ENCODE measurements around the gene GNG12. TPM values are rescaled to one million over a fixed set of nuclear protein-coding genes. Genes with fewer than 3 reads are reported as not detected.
A peak's percentile ranks its signal among the peaks of the same experiment; 100 is the strongest.

The GNG12 gene
- polyA plus RNA-seq, 1 donor from 2014 or later: not detected

- Mint-ChIP-seq H3K27ac (no peak overlapping the region), H3K27me3 (peaks cover 15% of the 10 kb centered on the region), H3K36me3 (no peaks in the 10 kb centered on the region), H3K9me3 (no peaks in the 10 kb centered on the region), H3K4me1 (peaks cover 0 to 4% (median 0%) of the 10 kb centered on the region in 3 donors), H3K4me3 (no peak overlapping the region)
These were observed 64.8 kb downstream of the GNG12 start for GRCh38 chr1:67768480-67768879.

- H3K4me1 Mint-ChIP-seq: peaks cover 0 to 4% (median 0%) of the 10 kb centered on the region in 3 donors
- H3K9me3 Mint-ChIP-seq: no peaks in the 10 kb centered on the region
- peaks cover 17% of the 10 kb centered on the region for H3K27me3 Mint-ChIP-seq
- no peaks in the 10 kb centered on the region for H3K36me3 Mint-ChIP-seq
- H3K4me3 Mint-ChIP-seq: no peak overlapping the region
- H3K27ac Mint-ChIP-seq: no peak overlapping the region
These were observed 66.0 kb downstream of the GNG12 start for GRCh38 chr1:67767103-67767782.

- Mint-ChIP-seq H3K36me3 (no peaks in the 10 kb centered on the region), H3K4me3 (peak overlapping the region in 2 of 4 donors; percentile 23 to 34), H3K27me3 (peaks cover 21% of the 10 kb centered on the region), H3K4me1 (peaks cover 0 to 4% (median 0%) of the 10 kb centered on the region in 3 donors), H3K9me3 (no peaks in the 10 kb centered on the region), H3K27ac (no peak overlapping the region)
These were observed 66.9 kb downstream of the GNG12 start for GRCh38 chr1:67766141-67766978.

GRCh38 chr1:67764633-67765032 lies 68.6 kb downstream of the GNG12 start:
- Mint-ChIP-seq H3K27ac (no peak overlapping the region), H3K27me3 (peaks cover 20% of the 10 kb centered on the region), H3K4me3 (no peak overlapping the region)

DNA sequence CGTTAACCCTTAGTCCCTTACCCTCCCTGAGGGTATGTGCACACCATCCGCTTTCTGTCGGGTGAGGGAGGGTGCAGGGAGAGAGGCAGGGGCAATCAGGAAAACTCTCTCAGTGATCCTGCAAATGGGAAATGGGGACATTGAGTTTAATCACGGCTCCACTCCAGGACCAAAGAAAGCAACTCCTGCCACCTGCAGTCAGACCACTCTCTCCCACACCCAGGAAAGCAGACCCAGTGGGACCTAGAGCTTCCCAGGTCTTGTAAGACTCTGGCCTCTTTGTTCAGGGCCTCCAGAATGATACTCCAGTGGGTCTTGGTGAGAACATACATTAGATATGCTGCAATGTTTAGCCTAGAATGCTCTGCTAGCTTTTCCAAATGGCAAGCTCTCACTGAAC lies 71.5 kb downstream of the GNG12 start:
- Mint-ChIP-seq H3K4me3 (no peak overlapping the region), H3K36me3 (no peaks in the 10 kb centered on the region), H3K4me1 (peaks cover 0 to 4% (median 0%) of the 10 kb centered on the region in 3 donors), H3K9me3 (no peaks in the 10 kb centered on the region), H3K27me3 (peaks cover 19% of the 10 kb centered on the region), H3K27ac (no peak overlapping the region)

More at GRCh38 chr1:67764633-67765032, 68.6 kb downstream of the GNG12 start:
- Mint-ChIP-seq H3K4me1 (peaks cover 0 to 4% (median 0%) of the 10 kb centered on the region in 3 donors), H3K9me3 (no peaks in the 10 kb centered on the region), H3K36me3 (no peaks in the 10 kb centered on the region)

DNA sequence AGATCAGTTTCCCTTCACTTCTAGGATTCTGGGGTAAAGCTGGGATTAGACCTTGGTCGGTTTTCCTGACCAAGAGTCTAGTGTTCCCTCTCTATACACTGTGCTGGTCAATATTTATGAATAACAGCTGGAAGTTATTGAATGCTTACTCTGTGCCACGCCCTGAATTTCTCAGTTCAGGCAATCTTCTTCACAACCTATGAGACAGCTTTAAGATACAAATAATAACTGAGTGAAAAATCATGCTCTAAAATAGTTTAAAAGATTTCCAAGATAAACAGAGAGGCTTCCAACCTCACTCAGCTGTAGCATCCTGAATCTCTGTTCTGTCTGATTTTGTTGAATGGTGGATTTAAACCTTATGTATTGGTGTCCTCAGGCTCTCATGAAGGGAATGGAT lies 72.2 kb downstream of the GNG12 start:
- no peak overlapping the region for H3K4me3 Mint-ChIP-seq

DNA sequence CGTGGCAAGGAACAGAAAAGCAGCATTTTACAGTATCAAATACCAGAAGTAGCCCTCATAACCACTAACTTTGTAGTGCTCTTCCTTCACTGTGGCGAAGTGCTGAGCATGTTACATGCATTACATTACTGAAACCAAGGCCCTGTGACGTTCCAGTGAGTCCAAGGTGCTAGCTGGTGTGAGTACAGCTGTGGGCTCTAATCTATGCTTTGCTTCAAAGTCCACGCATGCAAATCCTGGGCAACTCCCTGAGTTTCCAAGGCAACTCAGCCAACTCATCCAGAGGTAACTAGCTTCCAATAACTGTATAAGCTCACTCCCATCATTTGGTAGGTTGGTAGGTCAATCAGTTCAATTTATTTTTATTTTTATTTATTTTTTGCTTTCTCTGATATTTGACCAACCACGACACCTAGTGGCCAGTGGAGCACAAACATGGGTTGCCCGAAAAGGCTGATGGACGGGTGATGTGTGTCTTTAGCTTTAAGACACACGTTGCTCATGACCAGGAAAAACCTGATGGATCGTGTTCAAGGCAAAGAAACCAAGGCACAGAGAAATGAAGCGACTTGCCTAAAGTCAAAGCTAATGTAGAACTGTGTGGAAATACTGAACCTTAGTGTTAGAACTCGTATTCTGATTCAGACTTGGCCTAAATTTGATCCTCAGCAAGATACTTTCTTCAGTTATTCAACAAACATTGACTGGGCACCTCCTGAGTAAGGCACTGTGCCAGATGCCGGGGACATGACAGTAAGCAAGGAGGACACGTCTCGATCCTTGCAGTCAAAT lies 73.0 kb downstream of the GNG12 start:
- Mint-ChIP-seq H3K4me3 (no peak overlapping the region), H3K4me1 (peaks cover 2 to 7% (median 3%) of the 10 kb centered on the region in 3 donors), H3K27me3 (peaks cover 11% of the 10 kb centered on the region), H3K36me3 (no peaks in the 10 kb centered on the region), H3K27ac (no peak overlapping the region), H3K9me3 (no peaks in the 10 kb centered on the region)

More for the DNA sequence above, 72.2 kb downstream of the GNG12 start:
- Mint-ChIP-seq H3K9me3 (no peaks in the 10 kb centered on the region), H3K27ac (no peak overlapping the region), H3K4me1 (peaks cover 0 to 2% (median 0%) of the 10 kb centered on the region in 3 donors), H3K36me3 (no peaks in the 10 kb centered on the region), H3K27me3 (peaks cover 13% of the 10 kb centered on the region)

DNA sequence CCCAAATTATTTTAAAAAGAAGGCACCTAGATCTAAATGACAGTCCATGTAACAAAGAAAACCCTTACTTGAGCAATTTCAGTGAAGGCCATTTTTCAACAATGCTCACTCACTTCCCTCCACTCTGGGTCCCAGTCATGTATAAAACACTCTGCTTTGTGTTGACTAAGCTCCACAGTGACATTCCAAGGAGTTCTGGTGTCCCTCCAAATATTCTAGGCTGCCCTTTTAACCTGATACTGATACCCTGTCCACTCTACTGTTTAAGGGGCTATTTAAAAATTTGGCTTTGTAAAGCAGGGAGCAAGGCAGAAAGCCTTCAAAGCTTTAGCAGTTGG lies 73.6 kb downstream of the GNG12 start:
- peaks cover 11% of the 10 kb centered on the region for H3K27me3 Mint-ChIP-seq
- H3K9me3 Mint-ChIP-seq: no peaks in the 10 kb centered on the region
- no peak overlapping the region for H3K27ac Mint-ChIP-seq
- H3K4me1 Mint-ChIP-seq: peaks cover 5 to 11% (median 8%) of the 10 kb centered on the region in 3 donors
- no peak overlapping the region for H3K4me3 Mint-ChIP-seq
- H3K36me3 Mint-ChIP-seq: no peaks in the 10 kb centered on the region

GRCh38 chr1:67759066-67759465 lies 74.2 kb downstream of the GNG12 start:
- Mint-ChIP-seq H3K4me3 (no peak overlapping the region), H3K9me3 (no peaks in the 10 kb centered on the region), H3K36me3 (no peaks in the 10 kb centered on the region), H3K4me1 (peaks cover 5 to 11% (median 10%) of the 10 kb centered on the region in 3 donors), H3K27me3 (peaks cover 11% of the 10 kb centered on the region), H3K27ac (no peak overlapping the region)

DNA sequence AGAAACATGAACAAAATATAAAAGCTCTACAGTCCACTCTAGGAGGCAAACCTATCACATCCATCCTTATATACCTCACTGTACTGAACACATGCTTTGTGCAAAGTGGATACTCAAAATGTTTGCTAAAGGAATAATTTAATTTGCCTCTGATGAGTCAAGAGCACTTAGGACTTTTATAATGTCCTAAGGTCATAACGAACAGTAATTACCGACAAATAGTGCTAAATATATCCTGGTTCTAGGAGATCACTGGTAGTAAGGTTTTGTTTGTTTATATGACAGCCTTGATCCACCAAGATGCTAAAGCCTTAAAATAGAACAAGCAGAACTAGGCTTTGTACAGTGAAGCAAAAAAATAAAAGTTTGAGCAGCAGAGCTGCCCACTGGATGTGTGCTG lies 77.6 kb downstream of the GNG12 start:
- Mint-ChIP-seq H3K9me3 (no peaks in the 10 kb centered on the region), H3K27ac (no peak overlapping the region), H3K36me3 (no peaks in the 10 kb centered on the region)

GRCh38 chr1:67755160-67755559 lies 78.1 kb downstream of the GNG12 start:
- Mint-ChIP-seq H3K4me1 (peaks cover 5 to 11% (median 10%) of the 10 kb centered on the region in 3 donors), H3K9me3 (no peaks in the 10 kb centered on the region), H3K36me3 (no peaks in the 10 kb centered on the region), H3K27me3 (peaks cover 3% of the 10 kb centered on the region), H3K27ac (no peak overlapping the region), H3K4me3 (peak overlapping the region in 1 of 4 donors; percentile 7)

More for the DNA sequence above, 77.6 kb downstream of the GNG12 start:
- peaks cover 5 to 11% (median 10%) of the 10 kb centered on the region in 3 donors for H3K4me1 Mint-ChIP-seq
- no peak overlapping the region for H3K4me3 Mint-ChIP-seq
- H3K27me3 Mint-ChIP-seq: peaks cover 5% of the 10 kb centered on the region

DNA sequence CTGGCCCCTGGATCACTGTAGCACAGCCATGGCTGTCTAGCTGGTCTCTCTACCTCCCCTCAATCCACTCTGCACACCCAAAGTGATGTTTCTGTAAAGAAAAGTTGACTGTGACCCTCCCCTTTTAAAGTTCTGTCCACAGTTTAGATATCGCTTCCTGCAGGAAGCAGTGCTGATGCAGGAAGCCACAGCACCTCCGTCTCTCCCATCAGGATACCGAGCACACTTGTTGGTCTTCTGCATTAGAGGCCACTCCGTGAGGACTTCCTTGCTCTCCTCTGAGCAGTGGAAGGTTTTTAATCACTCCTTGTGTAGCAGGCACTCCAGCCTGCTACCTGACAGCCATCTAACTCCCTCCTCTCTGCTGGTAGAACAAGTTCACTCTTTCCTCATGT lies 78.7 kb downstream of the GNG12 start:
- Mint-ChIP-seq H3K4me1 (peaks cover 5 to 11% (median 10%) of the 10 kb centered on the region in 3 donors), H3K4me3 (no peak overlapping the region), H3K27ac (no peak overlapping the region)

DNA sequence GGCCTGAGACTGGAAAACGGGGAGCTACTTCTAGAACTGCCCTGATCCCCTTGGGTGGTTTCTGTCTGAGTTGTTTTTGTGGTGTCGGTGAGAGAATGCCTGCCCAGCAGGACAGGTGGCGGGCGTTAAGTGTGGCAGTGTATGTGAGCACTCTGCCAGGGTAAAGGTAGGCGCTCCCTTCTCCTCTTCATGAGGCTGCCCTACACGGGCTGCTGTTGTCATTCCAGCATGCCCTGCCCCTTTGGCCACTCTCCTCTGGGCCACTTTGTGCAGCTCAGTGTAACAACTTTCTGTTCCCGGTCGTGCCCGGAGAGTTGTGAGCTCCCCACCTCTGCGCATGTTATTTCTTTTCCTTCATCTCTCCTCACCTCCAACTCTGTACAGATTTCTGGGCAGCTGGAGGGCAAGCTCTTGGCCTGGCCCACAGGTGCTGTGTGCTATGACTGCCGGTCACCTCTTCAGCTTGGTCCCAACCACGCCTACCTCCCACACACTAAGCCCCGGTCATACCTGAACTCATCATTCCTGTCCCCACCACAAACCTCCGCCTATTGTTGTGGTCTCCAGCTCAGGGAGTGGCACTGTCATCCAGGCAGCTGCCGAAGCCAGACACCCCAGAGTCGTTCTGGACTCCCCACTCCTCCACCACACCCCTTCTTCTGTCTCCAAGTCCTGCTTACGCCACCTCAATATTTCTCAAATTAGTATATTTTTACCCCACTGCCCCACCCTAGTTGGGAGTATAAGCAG lies 79.3 kb downstream of the GNG12 start:
- H3K36me3 Mint-ChIP-seq: no peaks in the 10 kb centered on the region
- no peaks in the 10 kb centered on the region for H3K9me3 Mint-ChIP-seq
- H3K4me1 Mint-ChIP-seq: peaks cover 5 to 11% (median 10%) of the 10 kb centered on the region in 3 donors
- H3K27ac Mint-ChIP-seq: no peak overlapping the region
- peaks cover 6% of the 10 kb centered on the region for H3K27me3 Mint-ChIP-seq
- no peak overlapping the region for H3K4me3 Mint-ChIP-seq

More for the DNA sequence above, 78.7 kb downstream of the GNG12 start:
- Mint-ChIP-seq H3K27me3 (peaks cover 6% of the 10 kb centered on the region), H3K36me3 (no peaks in the 10 kb centered on the region), H3K9me3 (no peaks in the 10 kb centered on the region)

- no peak overlapping the region for H3K4me3 Mint-ChIP-seq
- H3K27ac Mint-ChIP-seq: no peak overlapping the region
- H3K36me3 Mint-ChIP-seq: no peaks in the 10 kb centered on the region
- peaks cover 16% of the 10 kb centered on the region for H3K27me3 Mint-ChIP-seq
- peaks cover 6 to 11% (median 10%) of the 10 kb centered on the region in 3 donors for H3K4me1 Mint-ChIP-seq
- H3K9me3 Mint-ChIP-seq: no peaks in the 10 kb centered on the region
These were observed 81.0 kb downstream of the GNG12 start for GRCh38 chr1:67752306-67752705.

All from IgD-negative memory B cell (primary cell).